Measurements from ENCODE around the gene HNRNPK. TPM values are rescaled to one million over a fixed set of nuclear protein-coding genes. Genes with fewer than 3 reads are reported as not detected.

The HNRNPK gene
- total RNA-seq, 4 donors from 2014 or later = 315 to 498 (median 411) TPM

DNA sequence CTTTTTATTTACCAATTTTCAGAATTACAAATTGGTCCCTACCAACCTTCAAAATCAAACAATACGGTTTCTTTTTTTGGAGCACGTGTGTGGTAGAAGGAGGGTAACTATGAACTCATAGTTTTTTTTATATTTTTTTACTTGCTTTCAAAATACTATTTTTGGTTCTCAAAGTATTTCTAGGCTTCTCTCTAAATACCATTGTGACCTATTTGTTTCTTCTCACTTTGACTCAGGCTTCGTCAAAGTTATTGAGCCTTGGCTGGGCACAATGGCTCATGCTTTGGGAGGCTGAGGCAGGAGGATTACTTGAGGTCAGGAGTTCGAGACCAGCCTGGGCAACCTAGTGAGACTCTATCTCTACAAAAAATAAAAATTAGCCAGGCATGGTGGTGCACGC, 47.2 kb downstream of the HNRNPK start:
- TF ChIP-seq CTCF (IDR thresholded peaks at IDR 0.05; ENCODE audit: low read depth) = no peak

DNA sequence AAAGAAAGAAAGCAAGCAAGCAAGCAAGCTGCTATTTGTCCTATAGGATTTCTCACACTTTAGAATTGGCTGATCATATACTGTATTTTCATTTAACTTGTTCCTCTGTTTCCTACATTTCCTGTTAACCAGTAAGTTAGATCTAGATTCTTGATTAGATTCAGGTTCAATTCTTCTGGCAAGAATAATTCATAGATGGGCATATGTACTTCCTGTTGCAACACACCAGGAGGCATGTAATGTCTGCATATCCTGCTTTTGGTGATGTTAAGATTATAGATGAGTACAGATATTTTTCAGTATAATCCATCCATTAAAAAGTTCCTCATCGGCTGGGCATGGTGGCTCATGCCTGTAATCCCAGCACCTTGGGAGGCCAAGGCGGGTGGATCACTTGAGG, 48.0 kb downstream of the HNRNPK start:
- TF ChIP-seq CTCF (IDR thresholded peaks at IDR 0.05; ENCODE audit: low read depth) = no peak

- no peak for TF ChIP-seq CTCF (IDR thresholded peaks at IDR 0.05; ENCODE audit: low read depth)
Observed at GRCh38 chr9:83930881-83931280, 49.1 kb downstream of the HNRNPK start.

GRCh38 chr9:83927591-83927990, 52.4 kb downstream of the HNRNPK start:
- TF ChIP-seq CTCF (IDR thresholded peaks at IDR 0.05; ENCODE audit: low read depth) = no peak

DNA sequence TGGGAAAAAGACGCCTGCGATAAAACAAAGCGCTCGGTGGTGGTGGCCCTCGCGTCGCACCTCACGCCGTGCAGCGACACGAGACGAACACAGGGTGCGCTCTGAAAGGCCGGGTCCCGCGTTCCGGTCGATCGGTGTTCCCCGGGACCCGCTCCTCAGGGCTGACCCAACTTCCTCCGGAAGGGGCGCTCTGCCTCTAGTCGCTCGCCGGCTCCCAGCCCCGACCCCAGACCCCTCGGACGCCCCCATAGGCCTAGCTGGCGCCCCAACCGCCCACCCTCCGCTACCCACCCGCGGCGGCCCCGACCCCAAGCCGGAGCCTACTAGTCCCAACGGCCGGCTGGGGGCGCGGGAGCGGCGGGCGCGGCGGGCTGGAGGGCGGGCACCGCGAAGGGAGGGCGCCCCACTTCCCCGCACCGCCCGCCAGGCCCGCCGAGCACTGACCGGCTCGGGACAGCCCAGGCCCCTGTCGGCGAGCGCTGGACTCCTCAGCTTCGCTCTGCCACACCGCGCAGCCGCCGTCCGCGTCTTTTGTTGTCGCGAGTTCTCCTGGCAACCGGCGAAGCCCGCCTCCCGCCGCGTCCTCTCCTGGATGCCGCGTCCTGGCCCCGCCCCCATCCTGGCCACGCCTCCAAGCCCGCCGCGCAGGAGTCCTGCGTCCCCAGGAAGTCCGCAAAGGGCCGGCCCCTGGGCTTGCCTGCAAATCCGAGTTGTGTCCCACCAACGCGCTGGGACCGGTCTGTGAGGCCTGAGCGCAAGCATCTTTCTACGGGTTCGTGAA, 58.9 kb downstream of the HNRNPK start, which contains the start of gene KIF27:
KIF27 (minus strand) TSS at position 506 of the 781 bp plus-strand sequence. CDS start 5,841 bp downstream, outside the sequence.
- TF ChIP-seq CTCF (IDR thresholded peaks at IDR 0.05; ENCODE audit: low read depth) = no peak

- TF ChIP-seq CTCF (IDR thresholded peaks at IDR 0.05; ENCODE audit: low read depth) = no peak
Observed at GRCh38 chr9:83920469-83920926, 59.5 kb downstream of the HNRNPK start.

- no peak for TF ChIP-seq CTCF (IDR thresholded peaks at IDR 0.05; ENCODE audit: low read depth)
Observed at GRCh38 chr9:83919111-83919510, 60.9 kb downstream of the HNRNPK start.

Small RNA genes lying within 50 kb of the gene (small RNA-seq; reads per million reads assigned to genes)
- 0.49 reads per million for gene RF00019

Other genes with a start within 250 kb of the HNRNPK start
- 10 to 100 TPM in 3 of 4 donors, 1 to 10 TPM in 1; 9.3 to 17.5 (median 15.9) TPM for gene GKAP1, start 162.4 kb downstream of the HNRNPK start, total RNA-seq
- gene KIF27, start 58.8 kb downstream of the HNRNPK start, total RNA-seq = 1 to 10 TPM; 4.1 to 5.9 (median 5.6) TPM
- 1 to 10 TPM; 1.8 to 5.6 (median 5.2) TPM for gene RMI1, start 590 bp upstream of the HNRNPK start, total RNA-seq